MCF 10A (cell line): ENCODE results near the gene NPNT. TPM values are rescaled to one million over a fixed set of nuclear protein-coding genes. Genes with fewer than 3 reads are reported as not detected.

Experiments used
- BruUV-seq: library from RNA; stranded (reverse); fragments of 400-500 nt; replicated peaks from 2 replicates; lab custom pipeline; 2021; lab: Mats Ljungman, UMichigan
- CTCF ChIA-PET: fragments of 300-600 bp; sonication (Branson Sonifier 250); formaldehyde crosslinking; extraction: SDS; loops from one replicate; lab custom pipeline; 2021; ENCODE audit warnings: antibody characterized with exemption, inconsistent platforms; lab: Yijun Ruan, JAX
- POLR2A ChIA-PET: fragments of 300-600, 350-650 bp; sonication (Branson Sonifier 250); formaldehyde crosslinking; extraction: SDS; loops from one replicate; lab custom pipeline; 2020; ENCODE audit warnings: antibody characterized with exemption, inconsistent platforms; lab: Yijun Ruan, JAX
- DNase-seq: peaks from one replicate; pipeline ENCODE4 v3.0.0-alpha.2; 2018; ENCODE audit not compliant: unreplicated experiment
- H3K27ac Mint-ChIP-seq: one replicate; pipeline ENCODE4 v1.8.0; 2022; ENCODE audit warnings: mild to moderate bottlenecking, low read depth, mixed read lengths; ENCODE audit not compliant: unreplicated experiment
- H3K27me3 Mint-ChIP-seq: one replicate; pipeline ENCODE4 v1.8.0; 2022; ENCODE audit warnings: mixed read lengths; ENCODE audit not compliant: insufficient read depth, unreplicated experiment
- H3K36me3 Mint-ChIP-seq: one replicate; pipeline ENCODE4 v1.8.0; 2022; ENCODE audit warnings: mild to moderate bottlenecking, moderate library complexity, mixed read lengths; ENCODE audit not compliant: insufficient read depth, unreplicated experiment
- H3K4me1 Mint-ChIP-seq: one replicate; pipeline ENCODE4 v1.8.0; 2022; ENCODE audit warnings: mixed read lengths; ENCODE audit not compliant: insufficient read depth, unreplicated experiment
- H3K4me3 Mint-ChIP-seq: one replicate; pipeline ENCODE4 v1.8.0; 2022; ENCODE audit warnings: mild to moderate bottlenecking, moderate library complexity, mixed read lengths; ENCODE audit not compliant: unreplicated experiment
- H3K9me3 Mint-ChIP-seq: one replicate; pipeline ENCODE4 v1.8.0; 2022; ENCODE audit warnings: mixed read lengths; ENCODE audit not compliant: unreplicated experiment
- intact Hi-C: fragments of 100-400 bp; cut with micrococcal nuclease; formaldehyde crosslinking; loops from 2 replicates; pipeline ENCODE4 v1.14.1; 2022
- total RNA-seq: library from RNA; stranded (reverse); gene quantifications from 2 replicates; pipeline ENCODE4 v1.2.3, GENCODE V29; 2022
- TF ChIP-seq, protein P1 (sequence below): fragments of 200-600 bp; IDR thresholded peaks from one replicate; pipeline ENCODE4 v1.8.0; 2022; ENCODE audit warnings: antibody characterized with exemption, mild to moderate bottlenecking; ENCODE audit not compliant: unreplicated experiment

The NPNT gene
- total RNA-seq, 1 experiment from 2014 or later, result 0.09 TPM

DNA sequence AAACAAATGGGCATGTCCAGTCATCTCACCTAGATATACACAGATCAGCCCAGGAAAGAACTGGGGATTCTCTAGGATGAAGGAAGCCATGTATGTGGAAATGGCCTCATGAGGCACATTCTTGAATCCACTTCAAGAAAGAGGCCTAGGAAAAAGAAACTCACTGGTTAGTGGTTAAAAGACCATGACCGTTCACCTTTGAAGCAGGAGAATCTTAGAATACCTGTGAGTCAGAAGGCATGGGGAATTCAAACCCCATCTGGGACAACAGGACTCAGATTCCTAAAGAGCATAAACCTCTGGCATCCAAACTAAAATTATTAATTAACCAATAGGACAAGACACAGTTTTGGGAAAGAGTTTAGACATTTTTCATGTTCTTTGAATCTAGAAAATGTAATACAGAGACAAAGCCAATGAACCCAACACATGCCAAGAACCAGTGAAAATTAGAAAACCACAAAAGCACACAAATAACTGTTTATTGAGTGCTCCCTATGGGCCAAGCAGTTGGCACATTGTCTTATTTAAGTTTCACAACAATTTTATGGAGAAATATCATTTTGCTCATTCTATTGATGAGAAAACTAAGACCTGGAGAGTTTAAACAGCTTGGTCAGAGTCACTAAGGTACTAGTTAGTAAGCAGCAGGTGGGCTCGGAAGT lies 97.5 kb downstream of the NPNT start:
- POLR2A ChIA-PET, result interaction anchor here (2.8 kb wide), 1 partner anchor 14 kb away, joined by 8 read pairs; no protein-coding TSS in a partner anchor
- TF ChIP-seq, protein P1, sequence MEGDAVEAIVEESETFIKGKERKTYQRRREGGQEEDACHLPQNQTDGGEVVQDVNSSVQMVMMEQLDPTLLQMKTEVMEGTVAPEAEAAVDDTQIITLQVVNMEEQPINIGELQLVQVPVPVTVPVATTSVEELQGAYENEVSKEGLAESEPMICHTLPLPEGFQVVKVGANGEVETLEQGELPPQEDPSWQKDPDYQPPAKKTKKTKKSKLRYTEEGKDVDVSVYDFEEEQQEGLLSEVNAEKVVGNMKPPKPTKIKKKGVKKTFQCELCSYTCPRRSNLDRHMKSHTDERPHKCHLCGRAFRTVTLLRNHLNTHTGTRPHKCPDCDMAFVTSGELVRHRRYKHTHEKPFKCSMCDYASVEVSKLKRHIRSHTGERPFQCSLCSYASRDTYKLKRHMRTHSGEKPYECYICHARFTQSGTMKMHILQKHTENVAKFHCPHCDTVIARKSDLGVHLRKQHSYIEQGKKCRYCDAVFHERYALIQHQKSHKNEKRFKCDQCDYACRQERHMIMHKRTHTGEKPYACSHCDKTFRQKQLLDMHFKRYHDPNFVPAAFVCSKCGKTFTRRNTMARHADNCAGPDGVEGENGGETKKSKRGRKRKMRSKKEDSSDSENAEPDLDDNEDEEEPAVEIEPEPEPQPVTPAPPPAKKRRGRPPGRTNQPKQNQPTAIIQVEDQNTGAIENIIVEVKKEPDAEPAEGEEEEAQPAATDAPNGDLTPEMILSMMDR, result no peak

GRCh38 chr4:105994061-105994460 lies 98.8 kb downstream of the NPNT start:
- ChIA-PET CTCF (no interaction called here), POLR2A (interaction anchor here (0.6 kb wide), 1 partner anchor 227 kb away, joined by 3 read pairs; no protein-coding TSS in a partner anchor)
- H3K27ac Mint-ChIP-seq, result no peak overlapping the region
- no peak overlapping the region for H3K4me3 Mint-ChIP-seq
- no TSS peak for BruUV-seq
- H3K27me3 Mint-ChIP-seq, result no peaks in the 10 kb centered on the region
- DNase-seq, result no peak
- no peaks in the 10 kb centered on the region for H3K36me3 Mint-ChIP-seq
- H3K4me1 Mint-ChIP-seq, result peaks cover 16% of the 10 kb centered on the region
- TF ChIP-seq, protein P1, result no peak
- no peaks in the 10 kb centered on the region for H3K9me3 Mint-ChIP-seq
- intact Hi-C loops, result no loop called here

More for the DNA sequence above, 97.5 kb downstream of the NPNT start:
- Mint-ChIP-seq H3K27ac (no peak overlapping the region), H3K27me3 (no peaks in the 10 kb centered on the region), H3K4me1 (peaks cover 16% of the 10 kb centered on the region), H3K9me3 (no peaks in the 10 kb centered on the region), H3K36me3 (no peaks in the 10 kb centered on the region), H3K4me3 (no peak overlapping the region)
- CTCF ChIA-PET, result no interaction called here
- DNase-seq, result no peak
- intact Hi-C loops, result no loop called here
- BruUV-seq, result no TSS peak

GRCh38 chr4:105994841-105995501 lies 99.7 kb downstream of the NPNT start:
- BruUV-seq, result no TSS peak
- intact Hi-C loops, result no loop called here
- CTCF ChIA-PET, result interaction anchor here (0.7 to 1.1 kb wide), 2 partner anchors 28 to 182 kb away, joined by 3 to 5 read pairs; no protein-coding TSS in a partner anchor
- Mint-ChIP-seq H3K36me3 (no peaks in the 10 kb centered on the region), H3K9me3 (no peaks in the 10 kb centered on the region), H3K27me3 (no peaks in the 10 kb centered on the region), H3K4me1 (peaks cover 14% of the 10 kb centered on the region), H3K4me3 (no peak overlapping the region), H3K27ac (no peak overlapping the region)
- TF ChIP-seq, protein P1, result no peak
- POLR2A ChIA-PET, result no interaction called here
- no peak for DNase-seq

DNA sequence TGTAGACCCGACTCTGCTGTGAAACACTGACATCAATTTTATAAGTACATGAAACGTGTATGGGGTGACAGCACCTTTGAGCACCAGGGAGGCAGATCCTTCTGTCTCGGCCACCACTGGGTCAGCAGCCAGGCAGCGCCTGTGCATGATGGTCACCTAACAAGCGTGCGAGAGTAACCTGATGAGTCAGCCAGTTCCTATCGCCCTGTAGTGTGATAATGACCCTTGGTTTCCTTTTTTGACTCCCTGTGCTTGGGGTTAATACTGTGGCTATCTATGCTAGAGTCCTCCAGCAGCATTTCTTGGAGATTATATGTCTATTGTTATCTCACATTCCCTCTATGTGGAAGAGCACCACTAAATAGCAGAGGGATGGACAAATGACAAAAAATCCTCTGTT lies 101.6 kb downstream of the NPNT start:
- intact Hi-C loops, result no loop called here
- TF ChIP-seq, protein P1, result no peak
- Mint-ChIP-seq H3K36me3 (no peaks in the 10 kb centered on the region), H3K9me3 (no peaks in the 10 kb centered on the region), H3K27ac (no peak overlapping the region), H3K27me3 (no peaks in the 10 kb centered on the region), H3K4me3 (no peak overlapping the region), H3K4me1 (no peaks in the 10 kb centered on the region)
- no TSS peak for BruUV-seq
- DNase-seq, result no peak
- CTCF ChIA-PET, result no interaction called here
- POLR2A ChIA-PET, result no interaction called here
